Epidermal melanocyte (primary cell): ENCODE results near the gene TOP1.

Experiments
- DNase-seq: peaks from one replicate; pipeline ENCODE4 v3.0.0; 2011; ENCODE audit warnings: low spot score; ENCODE audit not compliant: insufficient read length

The TOP1 gene

GRCh38 chr20:41143354-41143753, 114.7 kb downstream of the TOP1 start:
- no peak for DNase-seq

GRCh38 chr20:41145317-41145716, 116.7 kb downstream of the TOP1 start:
- DNase-seq: no peak

GRCh38 chr20:41145821-41146620, 117.4 kb downstream of the TOP1 start:
- no peak for DNase-seq

- DNase-seq: no peak
Measured at GRCh38 chr20:41147767-41148191, 119.2 kb downstream of the TOP1 start.

- no peak for DNase-seq
Measured at GRCh38 chr20:41148942-41149341, 120.3 kb downstream of the TOP1 start.

GRCh38 chr20:41150664-41151063, 122.0 kb downstream of the TOP1 start:
- no peak for DNase-seq

GRCh38 chr20:41151134-41151869, 122.7 kb downstream of the TOP1 start:
- no peak for DNase-seq

- DNase-seq: no peak
Measured at GRCh38 chr20:41152108-41152757, 123.6 kb downstream of the TOP1 start.

GRCh38 chr20:41154436-41155176, 126.0 kb downstream of the TOP1 start:
- no peak for DNase-seq

GRCh38 chr20:41155261-41155660, 126.6 kb downstream of the TOP1 start:
- no peak for DNase-seq

- no peak for DNase-seq
Measured at GRCh38 chr20:41158082-41158625, 129.5 kb downstream of the TOP1 start.

- no peak for DNase-seq
Measured at GRCh38 chr20:41159547-41159946, 130.9 kb downstream of the TOP1 start.

- no peak for DNase-seq
Measured at GRCh38 chr20:41160686-41161085, 132.1 kb downstream of the TOP1 start.

- no peak for DNase-seq
Measured at GRCh38 chr20:41161886-41162285, 133.3 kb downstream of the TOP1 start.

GRCh38 chr20:41162396-41162795, 133.8 kb downstream of the TOP1 start:
- no peak for DNase-seq

GRCh38 chr20:41163821-41164220, 135.2 kb downstream of the TOP1 start:
- no peak for DNase-seq

- no peak for DNase-seq
Measured at GRCh38 chr20:41165001-41165882, 136.6 kb downstream of the TOP1 start.

GRCh38 chr20:41166201-41167117, 137.8 kb downstream of the TOP1 start:
- DNase-seq: no peak

- no peak for DNase-seq
Measured at GRCh38 chr20:41167118-41167470, 138.5 kb downstream of the TOP1 start.
